HepG2 (cell line): ENCODE results near the gene FHL3. TPM values are rescaled to one million over a fixed set of nuclear protein-coding genes. Genes with fewer than 3 reads are reported as not detected.

Source experiments
- ATF7-NPFF ChIP-seq: sonication (generic); formaldehyde crosslinking; IDR thresholded peaks from 2 replicates; pipeline ENCODE4 v1.8.1; 2023; ENCODE audit warnings: mild to moderate bottlenecking, low read depth, missing genetic modification reagents, moderate library complexity
- DR1 ChIP-seq: sonication (generic); formaldehyde crosslinking; IDR thresholded peaks from 2 replicates; pipeline ENCODE4 v1.8.0; 2021; ENCODE audit warnings: mild to moderate bottlenecking, missing genetic modification reagents, inconsistent platforms
- FOSL2 ChIP-seq: sonication (generic); formaldehyde crosslinking; IDR thresholded peaks from 2 replicates; pipeline ENCODE4 v1.4.0; 2020; ENCODE audit warnings: missing genetic modification reagents
- HOXA3 ChIP-seq: sonication (generic); formaldehyde crosslinking; IDR thresholded peaks from 2 replicates; pipeline ENCODE4 v1.5.0; 2020; ENCODE audit warnings: missing genetic modification reagents
- JARID2 ChIP-seq: sonication (generic); formaldehyde crosslinking; IDR thresholded peaks from 2 replicates; pipeline ENCODE4 v1.8.1; 2023; ENCODE audit warnings: missing genetic modification reagents, inconsistent platforms; ENCODE audit not compliant: insufficient replicate concordance
- MNT ChIP-seq: fragments of 450-650 bp; IDR thresholded peaks from 2 replicates; pipeline ENCODE4 v1.6.1; 2016
- MTERF4 ChIP-seq: sonication (generic); formaldehyde crosslinking; IDR thresholded peaks from 2 replicates; pipeline ENCODE4 v1.8.0; 2023; ENCODE audit warnings: mild to moderate bottlenecking, missing genetic modification reagents
- NCOA2 ChIP-seq: sonication (generic); formaldehyde crosslinking; IDR thresholded peaks from 2 replicates; pipeline ENCODE4 v1.8.0; 2022; ENCODE audit warnings: inconsistent platforms
- NFE2L1 ChIP-seq: sonication (generic); formaldehyde crosslinking; IDR thresholded peaks from 2 replicates; pipeline ENCODE4 v1.4.0; 2020; ENCODE audit warnings: missing genetic modification reagents, mild to moderate bottlenecking, borderline replicate concordance
- RNF219 ChIP-seq: sonication (generic); formaldehyde crosslinking; IDR thresholded peaks from 2 replicates; pipeline ENCODE4 v1.5.0; 2020; ENCODE audit warnings: mild to moderate bottlenecking, missing genetic modification reagents
- SIN3B ChIP-seq: fragments of 150-350 bp; IDR thresholded peaks from 2 replicates; pipeline ENCODE4 v1.6.1; 2014; ENCODE audit warnings: low read length
- SP140L ChIP-seq: sonication (generic); formaldehyde crosslinking; IDR thresholded peaks from 2 replicates; pipeline ENCODE4 v1.4.0; 2020; ENCODE audit warnings: missing genetic modification reagents, borderline replicate concordance
- ZBTB38 ChIP-seq: sonication (generic); formaldehyde crosslinking; IDR thresholded peaks from 2 replicates; pipeline ENCODE4 v1.5.1; 2020; ENCODE audit warnings: mild to moderate bottlenecking, missing genetic modification reagents
- ZBTB4 ChIP-seq: sonication (generic); formaldehyde crosslinking; IDR thresholded peaks from 2 replicates; pipeline ENCODE4 v1.4.0; 2020; ENCODE audit warnings: missing genetic modification reagents, mild to moderate bottlenecking, borderline replicate concordance
- ZFAT ChIP-seq: sonication (generic); formaldehyde crosslinking; conservative IDR thresholded peaks from 2 replicates; pipeline ENCODE4 v1.8.1; 2023; ENCODE audit warnings: missing genetic modification reagents, inconsistent platforms
- ZNF143 ChIP-seq: sonication (generic); formaldehyde crosslinking; IDR thresholded peaks from 2 replicates; pipeline ENCODE4 v1.4.0; 2020; ENCODE audit warnings: missing genetic modification reagents
- ZNF275 ChIP-seq: sonication (generic); formaldehyde crosslinking; IDR thresholded peaks from 2 replicates; pipeline ENCODE4 v1.8.0; 2022; ENCODE audit warnings: missing genetic modification reagents, mild to moderate bottlenecking, inconsistent platforms, borderline replicate concordance
- ZNF333 ChIP-seq: sonication (generic); formaldehyde crosslinking; IDR thresholded peaks from 2 replicates; pipeline ENCODE4 v1.4.0; 2020; ENCODE audit warnings: mild to moderate bottlenecking, missing genetic modification reagents, borderline replicate concordance
- ZNF354B ChIP-seq: sonication (generic); formaldehyde crosslinking; IDR thresholded peaks from 2 replicates; pipeline ENCODE4 v1.8.0; 2022; ENCODE audit warnings: mild to moderate bottlenecking, missing genetic modification reagents
- polyA plus RNA-seq, 8 experiments: library from polyadenylated mRNA; depleted of rRNA in 3 of 8; stranded (reverse) in 7 of 8; unstranded in 1 of 8; fragments of >200 nt; fragmentation: Illumina TruSeq in 4 of 8; extraction: Trizol in 4 of 8; gene quantifications; 2 replicates each; pipeline versions ENCODE4 v1.2.1 to v1.2.3, GENCODE V29; 2011 to 2016; ENCODE audit warnings: low read depth in 4 of 8, missing spikeins in 1 of 8, mixed read lengths in 1 of 8; ENCODE audit not compliant: insufficient read depth in 1 of 8
- total RNA-seq, 5 experiments: library from RNA; depleted of rRNA; stranded (reverse); fragments of >200 nt; fragmentation: Illumina TruSeq; extraction: Trizol; gene quantifications; 2 replicates each; pipeline ENCODE4 v1.2.3, GENCODE V29; 2016; ENCODE audit warnings: low read depth in 1 of 5

FHL3 gene
- total and polyA plus RNA-seq, 2 of the 13 experiments (the other 11 are each of a cell fraction or from before 2014, with no cell fraction given) = 2.8 to 6.6 TPM

GRCh38 chr1:38012363-38013226 lies 7.3 kb upstream of the FHL3 start, which contains the start of gene UTP11 (continued):
- TF ChIP-seq NFE2L1 (CRISPR knock-in tag) (peak; percentile 94; the same call in 1 of the 2 replicates), SP140L (peak; percentile 79; the same call in 1 of the 2 replicates), ZFAT (no peak), JARID2 (CRISPR knock-in tag) (peak; percentile 13), MTERF4 (CRISPR knock-in tag) (no peak), ZNF275 (CRISPR knock-in tag) (peak; percentile 87; the same call in 1 of the 2 replicates), ZBTB38 (CRISPR knock-in tag) (peak; percentile 100), MNT (peak; percentile 56; the same call in 1 of the 2 replicates), SIN3B (no peak), ZBTB4 (peak; percentile 97), RNF219 (CRISPR knock-in tag) (peak; percentile 69; the same call in 1 of the 2 replicates), HOXA3 (CRISPR knock-in tag) (peak; percentile 94), ZNF143 (CRISPR knock-in tag) (peak; percentile 97), ATF7-NPFF (CRISPR knock-in tag) (peak; percentile 96), FOSL2 (peak; percentile 59; the same call in 1 of the 2 replicates), ZNF333 (no peak), NCOA2 (peak; percentile 73), ZNF354B (CRISPR knock-in tag) (no peak), DR1 (CRISPR knock-in tag) (peak; percentile 57; the same call in 1 of the 2 replicates)
